Ishikawa (cell line): ENCODE results near the gene RAB19.

Source experiments
- CEBPB ChIP-seq: IDR thresholded peaks from 2 replicates; pipeline ENCODE4 v1.6.1; 2012
- CREB1 ChIP-seq: IDR thresholded peaks from 2 replicates; pipeline ENCODE4 v1.6.1; 2012; ENCODE audit warnings: low read depth
- EGR1 ChIP-seq: IDR thresholded peaks from 2 replicates; pipeline ENCODE4 v1.6.1; 2012
- EP300 ChIP-seq: IDR thresholded peaks from 2 replicates; pipeline ENCODE4 v1.6.1; 2012; ENCODE audit warnings: borderline replicate concordance
- FOXM1 ChIP-seq: IDR thresholded peaks from 2 replicates; pipeline ENCODE4 v1.6.1; 2012; ENCODE audit warnings: low read depth, borderline replicate concordance
- MAX ChIP-seq: IDR thresholded peaks from 2 replicates; pipeline ENCODE4 v1.6.1; 2012
- NFIC ChIP-seq: IDR thresholded peaks from 2 replicates; pipeline ENCODE4 v1.6.1; 2012
- RAD21 ChIP-seq: IDR thresholded peaks from 2 replicates; pipeline ENCODE4 v1.6.1; 2012; ENCODE audit warnings: low read depth
- TAF1 ChIP-seq: IDR thresholded peaks from 2 replicates; pipeline ENCODE4 v1.6.1; 2012; ENCODE audit warnings: low read depth, mild to moderate bottlenecking
- TCF12 ChIP-seq: IDR thresholded peaks from 2 replicates; pipeline ENCODE4 v1.6.1; 2012; ENCODE audit warnings: low read depth
- TEAD4 ChIP-seq: IDR thresholded peaks from 2 replicates; pipeline ENCODE4 v1.6.1; 2012
- USF1 ChIP-seq: IDR thresholded peaks from 2 replicates; pipeline ENCODE4 v1.6.1; 2012
- YY1 ChIP-seq: IDR thresholded peaks from 2 replicates; pipeline ENCODE4 v1.6.1; 2012; ENCODE audit warnings: low read depth
- ZBTB7A ChIP-seq: IDR thresholded peaks from 2 replicates; pipeline ENCODE4 v1.6.1; 2012; ENCODE audit warnings: low read depth
- TF ChIP-seq, protein P1 (sequence below): IDR thresholded peaks from 2 replicates; pipeline ENCODE4 v1.6.1; 2012; ENCODE audit warnings: low read depth, mild to moderate bottlenecking

RAB19 gene

GRCh38 chr7:140375892-140376730, 27.7 kb upstream of the RAB19 start:
- TF ChIP-seq TCF12 (no peak), EGR1 (no peak), RAD21 (no peak), ZBTB7A (no peak), YY1 (no peak), MAX (no peak), NFIC (no peak), USF1 (no peak), CREB1 (no peak), TEAD4 (no peak), TAF1 (no peak), FOXM1 (no peak), EP300 (no peak), CEBPB (no peak)
- TF ChIP-seq, protein P1, sequence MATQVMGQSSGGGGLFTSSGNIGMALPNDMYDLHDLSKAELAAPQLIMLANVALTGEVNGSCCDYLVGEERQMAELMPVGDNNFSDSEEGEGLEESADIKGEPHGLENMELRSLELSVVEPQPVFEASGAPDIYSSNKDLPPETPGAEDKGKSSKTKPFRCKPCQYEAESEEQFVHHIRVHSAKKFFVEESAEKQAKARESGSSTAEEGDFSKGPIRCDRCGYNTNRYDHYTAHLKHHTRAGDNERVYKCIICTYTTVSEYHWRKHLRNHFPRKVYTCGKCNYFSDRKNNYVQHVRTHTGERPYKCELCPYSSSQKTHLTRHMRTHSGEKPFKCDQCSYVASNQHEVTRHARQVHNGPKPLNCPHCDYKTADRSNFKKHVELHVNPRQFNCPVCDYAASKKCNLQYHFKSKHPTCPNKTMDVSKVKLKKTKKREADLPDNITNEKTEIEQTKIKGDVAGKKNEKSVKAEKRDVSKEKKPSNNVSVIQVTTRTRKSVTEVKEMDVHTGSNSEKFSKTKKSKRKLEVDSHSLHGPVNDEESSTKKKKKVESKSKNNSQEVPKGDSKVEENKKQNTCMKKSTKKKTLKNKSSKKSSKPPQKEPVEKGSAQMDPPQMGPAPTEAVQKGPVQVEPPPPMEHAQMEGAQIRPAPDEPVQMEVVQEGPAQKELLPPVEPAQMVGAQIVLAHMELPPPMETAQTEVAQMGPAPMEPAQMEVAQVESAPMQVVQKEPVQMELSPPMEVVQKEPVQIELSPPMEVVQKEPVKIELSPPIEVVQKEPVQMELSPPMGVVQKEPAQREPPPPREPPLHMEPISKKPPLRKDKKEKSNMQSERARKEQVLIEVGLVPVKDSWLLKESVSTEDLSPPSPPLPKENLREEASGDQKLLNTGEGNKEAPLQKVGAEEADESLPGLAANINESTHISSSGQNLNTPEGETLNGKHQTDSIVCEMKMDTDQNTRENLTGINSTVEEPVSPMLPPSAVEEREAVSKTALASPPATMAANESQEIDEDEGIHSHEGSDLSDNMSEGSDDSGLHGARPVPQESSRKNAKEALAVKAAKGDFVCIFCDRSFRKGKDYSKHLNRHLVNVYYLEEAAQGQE = no peak

DNA sequence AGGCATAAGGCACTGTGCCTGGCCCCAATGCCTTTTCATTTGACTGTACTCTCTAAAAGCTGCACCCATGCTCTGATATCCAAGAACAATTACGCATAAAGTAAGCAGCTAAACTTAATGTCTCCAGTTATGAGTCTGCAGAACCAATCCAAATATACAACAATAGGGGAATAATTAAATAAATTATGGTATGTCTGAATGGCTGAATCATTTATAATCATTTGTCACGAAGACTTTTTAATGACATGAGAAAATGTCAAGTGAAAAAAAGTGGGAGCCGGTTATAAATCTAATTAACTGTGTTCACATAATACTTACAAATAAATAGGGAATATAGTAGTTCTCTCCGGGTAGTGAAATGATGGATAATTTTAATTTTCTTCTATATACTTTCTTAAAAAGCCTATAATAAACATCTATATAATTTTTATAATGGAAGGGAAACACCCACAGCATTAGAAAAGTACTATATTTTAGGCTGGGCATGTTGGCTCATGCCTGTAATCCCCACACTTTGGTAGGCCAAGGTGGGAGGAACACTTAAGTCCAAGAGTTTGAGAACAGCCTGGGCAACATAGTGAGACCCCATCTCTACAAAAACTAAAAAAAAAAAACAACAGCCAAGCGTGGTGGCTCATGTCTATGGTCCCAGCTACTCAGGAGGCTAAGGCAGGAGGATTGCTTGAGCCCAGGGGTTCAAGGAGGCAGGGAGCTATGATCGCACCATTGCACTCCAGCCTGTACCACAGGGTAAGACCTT, 19.7 kb upstream of the RAB19 start:
- TF ChIP-seq YY1 (no peak), NFIC (no peak), CEBPB (no peak), TCF12 (no peak), RAD21 (no peak), ZBTB7A (no peak), EGR1 (no peak), FOXM1 (no peak), MAX (no peak), TAF1 (no peak), EP300 (no peak), USF1 (no peak), TEAD4 (no peak), CREB1 (no peak)
- TF ChIP-seq, protein P1 = no peak

- no peak for TF ChIP-seq ZBTB7A
- TF ChIP-seq EGR1 = no peak
- no peak for TF ChIP-seq USF1
- TF ChIP-seq CREB1 = no peak
- TF ChIP-seq RAD21 = no peak
- TF ChIP-seq CEBPB = no peak
- TF ChIP-seq TEAD4 = no peak
- no peak for TF ChIP-seq NFIC
- TF ChIP-seq, protein P1 = no peak
- TF ChIP-seq TCF12 = no peak
- TF ChIP-seq FOXM1 = no peak
- TF ChIP-seq EP300 = no peak
- TF ChIP-seq TAF1 = no peak
- no peak for TF ChIP-seq MAX
- no peak for TF ChIP-seq YY1
Observed at GRCh38 chr7:140384894-140385545, 18.8 kb upstream of the RAB19 start.
